IMR-90 (cell line): ENCODE measurements around the gene BMERB1. TPM values are rescaled to one million over a fixed set of nuclear protein-coding genes. Genes with fewer than 3 reads are reported as not detected.
A peak's percentile ranks its signal among the peaks of the same experiment; 100 is the strongest.

ENCODE experiments used
- ATAC-seq: fragments of 200-7000 bp; cut with Tn5 transposase; 2 replicates; pipeline ENCODE4 v1.9.1; 2020; ENCODE audit warnings: low read depth, mild to moderate bottlenecking, moderate library complexity
- BruUV-seq: library from RNA; stranded (reverse); fragments of 400-500 nt; replicated peaks from 2 replicates; lab custom pipeline; 2021; lab: Mats Ljungman, UMichigan
- CTCF ChIA-PET: fragments of 300-600 bp; formaldehyde crosslinking; extraction: SDS; loops from one replicate; lab custom pipeline; 2021; ENCODE audit warnings: antibody characterized with exemption; lab: Yijun Ruan, JAX
- POLR2A ChIA-PET: fragments of 300-600 bp; sonication (Branson Sonifier 250); formaldehyde crosslinking; loops from one replicate; lab custom pipeline; 2022; ENCODE audit warnings: antibody characterized with exemption; ENCODE audit not compliant: unreplicated experiment; lab: Charles Lee
- DNase-seq: peaks from one replicate; pipeline ENCODE4 v3.0.0; 2013
- H2AFZ ChIP-seq: replicated peaks from 2 replicates; pipeline ENCODE3; 2013; ENCODE audit warnings: low read length, mild to moderate bottlenecking; ENCODE audit not compliant: poor library complexity
- H2AK5ac ChIP-seq: 2 replicates; pipeline ENCODE4 v1.6.1; 2013; ENCODE audit warnings: low read depth, low read length, inconsistent platforms
- H2AK9ac ChIP-seq: replicated peaks from 2 replicates; pipeline ENCODE3; 2013; ENCODE audit warnings: mild to moderate bottlenecking, low read depth, low read length, moderate library complexity; ENCODE audit not compliant: poor library complexity
- H2BK120ac ChIP-seq: 2 replicates; pipeline ENCODE4 v1.6.1; 2013; ENCODE audit warnings: low read depth, low read length, inconsistent platforms
- H2BK15ac ChIP-seq: 3 replicates; pipeline ENCODE4 v1.6.1; 2013; ENCODE audit warnings: low read depth, low read length, inconsistent platforms
- H2BK20ac ChIP-seq: 2 replicates; pipeline ENCODE4 v1.6.1; 2013; ENCODE audit warnings: low read depth, mild to moderate bottlenecking, inconsistent platforms, low read length, moderate library complexity
- H2BK5ac ChIP-seq: 2 replicates; pipeline ENCODE4 v1.6.1; 2013; ENCODE audit warnings: mild to moderate bottlenecking, low read depth, low read length, inconsistent platforms; ENCODE audit not compliant: poor library complexity, severe bottlenecking
- H3K14ac ChIP-seq: replicated peaks from 2 replicates; pipeline ENCODE4 v1.6.1; 2013; ENCODE audit warnings: low read depth, low read length, inconsistent platforms
- H3K18ac ChIP-seq: 2 replicates; pipeline ENCODE4 v1.6.1; 2013; ENCODE audit warnings: low read depth, low read length, control low read depth
- H3K23ac ChIP-seq: 2 replicates; pipeline ENCODE4 v1.6.1; 2013; ENCODE audit warnings: low read depth, low read length, inconsistent platforms
- H3K27ac ChIP-seq: 2 replicates; pipeline ENCODE4 v1.5.1; 2013; ENCODE audit warnings: mild to moderate bottlenecking, control low read depth, low read length; ENCODE audit not compliant: insufficient read depth
- H3K27me3 ChIP-seq: 2 replicates; pipeline ENCODE4 v1.6.1; 2013; ENCODE audit warnings: low read length; ENCODE audit not compliant: control insufficient read depth, insufficient read depth
- H3K36me3 ChIP-seq: 2 replicates; pipeline ENCODE4 v1.6.1; 2013; ENCODE audit warnings: low read length, mixed read lengths; ENCODE audit not compliant: control insufficient read depth, insufficient read depth
- H3K4ac ChIP-seq: 2 replicates; pipeline ENCODE4 v1.6.1; 2013; ENCODE audit warnings: low read depth, low read length, inconsistent platforms
- H3K4me1 ChIP-seq: 2 replicates; pipeline ENCODE4 v1.6.1; 2013; ENCODE audit warnings: low read length, mixed read lengths; ENCODE audit not compliant: control insufficient read depth, insufficient read depth
- H3K4me2 ChIP-seq: 2 replicates; pipeline ENCODE4 v1.6.1; 2013; ENCODE audit warnings: low read depth, mild to moderate bottlenecking, control low read depth, low read length, moderate library complexity
- H3K4me3 ChIP-seq: 2 replicates; pipeline ENCODE4 v1.5.1; 2013; ENCODE audit warnings: low read depth, mild to moderate bottlenecking, control low read depth, low read length, moderate library complexity; ENCODE audit not compliant: insufficient read depth
- H3K56ac ChIP-seq: 2 replicates; pipeline ENCODE4 v1.6.1; 2013; ENCODE audit warnings: low read length, inconsistent platforms; ENCODE audit not compliant: insufficient read depth; ENCODE audit errors: extremely low read depth
- H3K79me1 ChIP-seq, 2 experiments: 2 replicates each; pipeline ENCODE4 v1.6.1; 2013; ENCODE audit warnings: low read length in 2 of 2, inconsistent platforms in 1 of 2, low read depth in 1 of 2
- H3K9ac ChIP-seq: 2 replicates; pipeline ENCODE4 v1.6.1; 2013; ENCODE audit warnings: low read depth, low read length, control low read depth
- H3K9me1 ChIP-seq: 2 replicates; pipeline ENCODE4 v1.6.1; 2013; ENCODE audit warnings: low read length, inconsistent platforms; ENCODE audit not compliant: insufficient read depth
- H3K9me3 ChIP-seq: 2 replicates; pipeline ENCODE4 v1.6.1; 2013; ENCODE audit warnings: low read length; ENCODE audit not compliant: control insufficient read depth, insufficient read depth
- H4K20me1 ChIP-seq: 2 replicates; pipeline ENCODE4 v1.6.1; 2013; ENCODE audit warnings: low read length, inconsistent platforms; ENCODE audit not compliant: insufficient read depth
- H4K5ac ChIP-seq: 2 replicates; pipeline ENCODE4 v1.6.1; 2013; ENCODE audit warnings: mild to moderate bottlenecking, low read depth, low read length, control low read depth
- H4K8ac ChIP-seq, 2 experiments: 2 replicates each; pipeline ENCODE4 v1.6.1; 2013; ENCODE audit warnings: low read depth in 2 of 2, low read length in 2 of 2, control low read depth in 1 of 2, inconsistent platforms in 1 of 2
- H4K91ac ChIP-seq: 2 replicates; pipeline ENCODE4 v1.6.1; 2013; ENCODE audit warnings: low read depth, low read length, inconsistent platforms; ENCODE audit not compliant: insufficient read depth
- CEBPB ChIP-seq: IDR thresholded peaks from 2 replicates; pipeline ENCODE4 v1.6.1; 2012; ENCODE audit warnings: low read depth, low read length, improper control_type of control experiment
- RAD21 ChIP-seq: IDR thresholded peaks from 2 replicates; pipeline ENCODE4 v1.6.1; 2012; ENCODE audit warnings: low read length, improper control_type of control experiment
- USF2 ChIP-seq: fragments of 150-350 bp; IDR thresholded peaks from 2 replicates; pipeline ENCODE4 v1.6.1; 2017; ENCODE audit warnings: mild to moderate bottlenecking, antibody characterized with exemption, low read length, low read depth
- WGBS, 2 experiments: methylation state at CpG; one replicate each; pipeline versions ENCODE4 v1.1.5 to v1.1.7; 2013; ENCODE audit warnings: missing lambda C conversion rate in 2 of 2; ENCODE audit not compliant: insufficient read length in 1 of 2; ENCODE audit errors: extremely low coverage in 2 of 2; 5-methylcytosine and 5-hydroxymethylcytosine counted together
- dilution Hi-C: fragments of 300-500 bp; cut with HindIII; formaldehyde crosslinking; loops from one replicate; pipeline ENCODE4 v1.14.3; 2018; ENCODE audit warnings: low sequenced_read_pairs; ENCODE audit not compliant: unreplicated experiment
- in situ Hi-C: fragments of 300-500 bp; cut with MboI; formaldehyde crosslinking; loops from 3 replicates; pipeline ENCODE4 v1.14.3; 2019; ENCODE audit warnings: low sequenced_read_pairs, inconsistent platforms, mixed read lengths
- intact Hi-C: fragments of 100-400 bp; cut with micrococcal nuclease; formaldehyde crosslinking; loops from 2 replicates; pipeline ENCODE4 v1.10.0; 2022
- polyA plus RNA-seq, 3 experiments: library from polyadenylated mRNA; depleted of rRNA; stranded (reverse); fragments of >200 nt; gene quantifications; 2 replicates each; pipeline ENCODE4 v1.2.3, GENCODE V29; 2012; ENCODE audit warnings: low replicate concordance in 1 of 3
- total RNA-seq: library from RNA; depleted of rRNA; stranded (reverse); fragments of >200 nt; gene quantifications from 2 replicates; pipeline ENCODE4 v1.2.3, GENCODE V29; 2012

The BMERB1 gene
- total and polyA plus RNA-seq, 2 of the 4 experiments (the other 2 are of a cell fraction) = 22.6 to 32.9 TPM

DNA sequence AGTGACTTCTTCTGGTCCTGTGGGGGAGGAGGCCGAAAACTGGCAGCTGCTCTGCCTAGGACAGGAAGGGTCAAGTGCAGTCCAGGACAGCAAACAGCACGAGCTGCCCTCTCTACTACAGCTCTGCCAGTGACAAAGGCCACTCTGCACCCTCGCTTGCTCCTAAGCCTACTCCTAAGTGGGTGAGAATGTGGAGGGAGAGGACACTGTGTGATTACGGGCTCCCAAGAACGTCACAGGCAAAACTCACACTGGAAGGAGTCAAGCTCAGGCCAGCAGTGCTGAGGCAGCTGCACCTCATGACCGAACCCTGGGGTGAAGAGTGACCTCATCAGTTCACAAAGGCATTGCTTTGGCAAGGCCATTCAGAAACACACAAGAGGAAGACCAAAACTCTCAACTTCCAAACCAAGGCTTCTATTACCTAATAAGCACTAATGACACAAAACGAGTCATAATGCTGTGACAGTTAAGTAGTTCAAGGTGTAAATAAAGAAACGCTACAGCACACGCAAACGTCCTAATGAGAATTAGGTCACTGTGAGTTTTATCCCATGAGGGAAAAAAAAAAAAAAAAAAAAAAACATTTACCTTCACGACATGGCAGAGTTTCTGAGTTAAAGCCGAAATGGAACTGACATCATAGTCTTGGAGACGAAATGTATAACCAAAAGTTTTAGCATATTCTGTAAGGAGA, 173.5 kb downstream of the BMERB1 start:
- H3K27ac ChIP-seq = peak overlapping the region; percentile 78
- no peak overlapping the region for H2AK9ac ChIP-seq
- in situ Hi-C loops (no loop called here), dilution Hi-C loops (no loop called here), intact Hi-C loops (no loop called here)
- peak; percentile 69 for ATAC-seq
- peaks cover 19% of the 10 kb centered on the region for H3K9me1 ChIP-seq
- no peak overlapping the region for H3K9ac ChIP-seq
- ChIA-PET POLR2A (no interaction called here), CTCF (interaction anchor here (0.5 to 1.1 kb wide), 2 partner anchors 35 to 88 kb away, joined by 3 read pairs; partner anchors contain the start of gene MARF1)
- peak overlapping the region; percentile 49 for H4K91ac ChIP-seq
- peak overlapping the region in 1 of 2 experiments; percentile 72; a peak in 2 of 4 replicates for H4K8ac ChIP-seq
- peaks cover 0 to 27% of the 10 kb centered on the region in 2 experiments; a peak in 2 of 4 replicates for H3K79me1 ChIP-seq
- no peak overlapping the region for H3K4me3 ChIP-seq
- H3K4me1 ChIP-seq = peaks cover 10% of the 10 kb centered on the region
- H4K20me1 ChIP-seq = peaks cover 4% of the 10 kb centered on the region; the same call in 1 of the 2 replicates
- peak overlapping the region; percentile 41 for H2BK5ac ChIP-seq
- peak overlapping the region; percentile 30 for H3K14ac ChIP-seq
- peaks cover 57% of the 10 kb centered on the region for H3K36me3 ChIP-seq
- H3K4me2 ChIP-seq = peak overlapping the region; percentile 46; the same call in 1 of the 2 replicates
- peak overlapping the region; percentile 88 for H3K18ac ChIP-seq
- no CpG with 5 or more reads among the region's 13 CpGs for WGBS, 2 experiments
- H3K23ac ChIP-seq = peak overlapping the region; percentile 59
- H2BK120ac ChIP-seq = peak overlapping the region; percentile 27
- peak overlapping the region; percentile 58 for H2BK20ac ChIP-seq
- H2BK15ac ChIP-seq = peak overlapping the region; percentile 24; the same call in 1 of the 3 replicates
- BruUV-seq = no TSS peak
- no peak overlapping the region for H2AFZ ChIP-seq
- peak overlapping the region; percentile 80 for H3K4ac ChIP-seq
- H2AK5ac ChIP-seq = peak overlapping the region; percentile 95
- no peaks in the 10 kb centered on the region for H3K27me3 ChIP-seq
- TF ChIP-seq USF2 (peak; percentile 7; the same call in 1 of the 2 replicates), RAD21 (no peak), CEBPB (peak; percentile 12; the same call in 1 of the 2 replicates)
- peak; percentile 82 for DNase-seq
- H3K56ac ChIP-seq = no peak overlapping the region
- no peaks in the 10 kb centered on the region for H3K9me3 ChIP-seq
- H4K5ac ChIP-seq = peak overlapping the region; percentile 75
